CD4-positive, alpha-beta T cell treated with Interleukin-6 for 4 hours (primary cell): ENCODE measurements around the gene BARHL1.
"Not testable (repeated sequence)": the region's sequence is repeated elsewhere in the genome, so short reads cannot be mapped to it uniquely, and the experiment has no call there.

ENCODE experiments used
- DNase-seq: peaks from one replicate; pipeline ENCODE4 v3.0.0-alpha.2; 2020; ENCODE audit warnings: mixed read lengths

Gene BARHL1

DNA sequence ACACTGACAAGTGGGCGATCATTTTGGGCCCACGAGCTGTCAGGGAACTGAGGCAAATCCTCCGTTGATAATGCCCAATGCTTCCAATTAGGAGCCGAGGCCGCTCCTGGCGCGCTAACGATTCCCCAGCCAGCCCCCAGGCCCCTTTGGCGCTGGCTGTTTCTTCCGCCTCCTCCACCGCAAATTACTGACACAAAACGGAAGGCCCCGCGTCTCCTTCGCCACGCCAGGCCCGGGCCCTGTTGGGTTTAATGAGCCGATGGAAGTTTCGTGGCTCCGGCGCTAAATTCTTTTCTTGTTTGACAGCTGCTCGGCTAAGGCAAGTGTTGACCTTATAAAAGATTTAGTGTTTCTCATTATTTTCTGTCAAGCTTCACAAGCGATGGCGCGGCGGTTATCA lies 25.7 kb upstream of the BARHL1 start:
- no peak for DNase-seq

DNA sequence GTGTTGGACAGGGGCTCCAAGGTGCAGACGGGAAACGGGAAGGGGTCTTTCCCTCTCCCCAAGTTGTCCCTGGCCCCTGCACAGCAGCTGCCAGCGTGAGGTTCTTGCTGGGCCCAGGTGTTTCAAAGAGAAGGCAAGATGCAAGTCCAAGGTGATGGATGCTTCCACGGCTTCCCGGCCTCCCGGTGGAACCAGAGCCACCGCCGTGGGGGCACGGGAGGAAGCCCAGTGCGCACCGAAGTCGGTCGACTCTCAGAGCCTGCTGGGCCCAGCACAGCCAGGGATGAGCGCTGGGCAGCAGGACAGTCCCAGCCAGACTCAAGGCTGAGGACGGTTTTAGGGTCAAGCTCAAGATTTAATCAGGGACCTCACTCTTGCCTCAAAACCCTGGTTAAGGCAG lies 25.2 kb upstream of the BARHL1 start:
- no peak for DNase-seq

DNA sequence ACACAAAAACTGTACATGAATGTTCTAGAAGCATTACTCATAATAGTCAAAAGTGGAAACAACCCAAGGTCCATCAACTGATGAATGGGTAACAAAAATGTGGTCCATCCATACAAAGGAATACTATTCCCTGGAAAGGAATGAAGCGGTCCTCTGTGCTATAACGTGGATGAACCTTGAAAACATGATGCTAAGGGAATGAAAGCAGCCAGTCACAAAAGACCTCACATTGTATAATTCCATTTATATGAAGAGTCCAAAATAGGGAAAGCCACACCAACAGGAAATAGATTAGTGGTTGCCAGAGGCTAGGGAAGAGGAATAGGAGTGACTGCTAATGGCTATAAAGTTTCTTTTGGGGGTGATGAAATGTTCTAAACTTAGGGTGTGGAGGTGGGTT lies 22.7 kb upstream of the BARHL1 start:
- no peak for DNase-seq

DNA sequence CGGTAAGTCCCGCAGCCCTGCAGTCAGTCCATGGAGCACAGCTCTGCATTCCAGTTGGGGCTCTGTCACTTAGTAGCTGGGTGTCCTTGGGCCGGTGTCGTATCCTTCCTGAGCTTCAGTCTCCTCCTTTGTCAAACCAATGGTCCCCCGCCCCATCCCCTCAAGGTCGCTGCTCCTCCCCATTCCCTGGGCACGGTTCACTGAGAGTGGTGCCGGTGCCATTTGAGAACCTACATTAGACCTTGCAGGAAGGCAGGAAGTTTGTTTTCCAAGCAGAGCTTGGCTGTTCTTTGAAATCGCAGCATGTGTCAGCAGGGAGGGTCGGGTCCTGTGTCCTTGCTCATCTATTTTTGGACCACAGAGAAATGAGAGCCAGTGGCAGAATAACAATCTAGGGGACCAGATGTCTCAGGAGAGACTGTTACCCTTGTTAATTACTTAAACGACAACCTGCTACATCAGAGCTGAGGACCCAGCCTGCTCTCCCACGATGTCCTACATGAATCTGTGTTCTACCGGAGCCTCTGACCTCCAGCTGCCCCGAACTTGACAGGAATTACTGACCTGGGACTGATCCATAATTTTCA lies 21.7 kb upstream of the BARHL1 start:
- no peak for DNase-seq

GRCh38 chr9:132562306-132562573 lies 20.2 kb upstream of the BARHL1 start:
- DNase-seq, result no peak

GRCh38 chr9:132564526-132564925 lies 17.9 kb upstream of the BARHL1 start:
- DNase-seq, result no peak

DNA sequence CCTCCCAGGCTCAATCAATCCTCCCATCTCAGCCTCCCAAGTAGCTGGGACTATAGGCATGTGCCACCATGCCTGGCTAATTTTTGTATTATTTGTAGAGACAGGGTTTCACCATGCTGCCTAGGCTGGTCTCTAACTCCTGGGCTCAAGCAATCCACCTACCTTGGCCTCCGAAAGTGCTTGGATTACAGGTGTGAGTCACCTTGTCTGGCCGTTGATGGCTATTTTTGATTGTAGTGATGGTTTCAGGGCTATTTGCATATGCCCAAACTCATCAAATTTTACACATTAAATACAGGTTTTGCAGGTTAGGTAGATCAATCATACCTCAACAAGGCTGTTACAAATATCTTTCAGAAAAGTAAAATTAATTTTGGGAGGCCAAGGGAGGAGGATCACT lies 13.6 kb upstream of the BARHL1 start:
- not testable (repeated sequence) for DNase-seq

DNA sequence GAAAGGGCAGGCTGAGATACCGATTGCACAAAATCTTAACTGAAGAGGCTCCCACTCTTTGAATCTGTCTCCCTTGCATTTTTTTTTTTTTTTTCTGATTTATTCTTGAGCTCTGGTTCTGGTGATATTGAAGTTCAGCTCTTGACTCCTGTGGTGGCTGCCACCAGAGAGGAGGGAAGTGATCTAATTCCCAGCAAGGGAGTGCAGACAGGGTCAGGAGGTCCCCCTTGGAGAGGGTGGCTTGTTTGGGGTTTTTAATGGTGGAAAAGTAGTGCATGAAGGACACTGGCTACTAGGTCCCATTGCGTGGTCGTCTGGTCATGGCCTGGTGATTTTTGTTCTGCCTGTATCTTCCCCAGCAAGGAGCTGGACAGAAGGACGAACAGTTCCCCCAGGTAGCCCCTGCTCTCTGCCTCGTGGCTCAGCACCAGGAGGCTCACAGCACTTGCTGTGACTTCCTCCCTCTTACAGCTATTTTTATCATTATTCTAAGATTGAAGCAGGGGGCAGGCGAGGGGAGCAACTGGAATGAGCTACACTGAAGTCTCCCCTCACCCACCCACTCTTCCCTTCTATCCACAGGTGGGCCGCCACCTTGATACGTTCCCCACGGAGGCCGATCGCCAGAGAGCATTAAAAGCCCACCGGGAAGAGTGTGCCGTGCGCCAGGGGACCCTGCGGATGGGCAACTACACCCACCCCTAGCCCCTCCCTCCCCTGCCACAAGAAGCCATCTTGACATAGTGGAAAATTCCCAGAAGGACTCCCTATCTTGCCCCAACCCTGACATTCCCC lies 10.4 kb upstream of the BARHL1 start:
- DNase-seq, result no peak

GRCh38 chr9:132572921-132573320 lies 9.5 kb upstream of the BARHL1 start:
- DNase-seq, result no peak

DNA sequence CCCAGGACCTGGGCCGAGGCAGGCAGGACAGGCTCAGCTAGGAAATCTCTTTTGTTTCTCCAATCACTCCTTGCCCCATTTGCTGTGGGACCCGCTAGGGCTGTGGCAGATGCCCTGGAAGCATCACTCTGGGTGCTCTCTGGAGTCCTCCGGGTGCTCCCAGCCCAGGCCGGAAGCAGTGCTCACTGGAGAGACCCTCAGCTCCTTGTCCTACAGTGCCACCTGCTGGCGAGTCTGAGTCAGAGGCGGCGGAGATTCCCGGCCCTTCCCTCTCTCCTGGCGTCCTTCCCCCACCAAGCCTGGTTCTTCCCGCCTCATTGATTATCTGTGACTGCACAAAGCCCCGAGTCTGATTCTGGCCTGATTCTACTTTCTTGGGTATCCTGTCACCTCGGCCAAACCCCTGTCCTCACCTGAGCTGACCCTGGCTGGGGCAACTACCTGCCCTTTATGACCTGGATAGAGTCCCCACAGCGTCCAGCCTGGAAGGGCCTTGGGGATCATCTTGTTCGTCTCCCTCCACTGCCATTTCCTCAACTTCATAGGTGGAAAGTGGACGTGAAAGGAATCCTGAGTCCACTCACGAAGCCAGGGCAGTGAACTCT lies 7.3 kb upstream of the BARHL1 start:
- peak; percentile 45 for DNase-seq

DNA sequence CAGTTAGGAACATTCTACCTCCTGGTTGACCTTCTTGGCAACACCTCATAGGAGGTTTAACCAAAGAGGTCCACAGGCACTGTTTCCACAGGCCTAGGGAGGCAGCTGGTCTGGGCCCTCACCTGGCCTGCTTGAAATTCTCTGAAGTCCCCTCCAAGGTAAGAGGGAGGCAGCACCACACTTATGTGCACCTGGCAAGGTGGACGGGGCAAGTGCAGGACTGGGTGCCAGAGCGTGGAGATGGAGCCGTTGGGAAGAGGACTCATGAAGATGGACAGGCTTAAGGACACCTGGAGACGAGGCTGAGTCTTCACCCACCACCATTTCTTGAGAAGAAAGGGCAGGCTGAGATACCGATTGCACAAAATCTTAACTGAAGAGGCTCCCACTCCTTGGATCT lies 6.6 kb upstream of the BARHL1 start:
- DNase-seq, result no peak

- no peak for DNase-seq
Measured at GRCh38 chr9:132577119-132577518, 5.3 kb upstream of the BARHL1 start.

DNA sequence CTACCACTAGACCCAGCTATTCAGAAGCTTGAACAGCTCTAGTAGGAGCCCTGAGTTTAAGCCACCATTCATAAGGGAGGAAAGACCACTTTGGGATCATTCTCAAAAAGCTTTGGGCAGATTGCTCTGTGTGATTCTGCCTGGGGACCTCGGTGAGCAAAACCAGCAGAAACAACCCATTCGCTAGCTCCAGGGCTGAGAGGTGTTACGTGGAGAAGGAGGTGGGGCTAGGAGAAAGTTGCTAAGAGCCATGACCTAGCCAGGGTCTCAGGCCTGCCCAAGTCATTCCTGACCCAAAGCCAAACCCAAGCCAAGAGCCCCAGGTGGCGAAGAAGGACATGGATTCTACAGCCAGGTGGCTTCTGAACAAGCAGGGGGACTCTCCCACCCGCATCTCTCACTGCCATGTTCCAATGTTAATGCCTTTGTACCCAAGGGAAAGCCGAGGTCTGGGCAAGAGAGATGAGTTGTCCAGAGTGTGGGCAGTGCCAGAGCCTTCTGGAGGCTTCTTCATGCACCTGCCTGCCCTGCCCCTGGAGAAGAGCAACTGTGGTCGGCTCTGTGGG lies 4.0 kb upstream of the BARHL1 start:
- no peak for DNase-seq

DNA sequence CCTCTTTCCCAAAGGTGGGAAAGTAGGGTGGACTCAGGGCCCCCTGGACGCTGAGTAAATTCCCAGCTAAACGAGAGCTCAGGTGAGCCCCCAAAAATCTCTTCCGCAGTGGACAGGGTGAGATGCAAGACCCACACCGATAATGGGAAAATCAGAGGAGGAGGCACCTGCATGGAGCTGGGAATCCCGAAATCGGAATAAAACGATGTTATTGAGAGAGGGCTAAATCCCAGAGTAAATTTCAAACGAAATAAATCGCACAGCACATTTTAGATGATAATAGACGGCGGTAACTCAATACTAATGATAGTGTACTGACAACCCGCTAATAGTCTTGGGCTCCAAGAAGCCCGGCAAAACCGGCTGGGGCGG lies 3.0 kb upstream of the BARHL1 start:
- DNase-seq, result no peak

GRCh38 chr9:132582786-132583583 lies 579 bp downstream of the BARHL1 start:
- DNase-seq, result no peak

DNA sequence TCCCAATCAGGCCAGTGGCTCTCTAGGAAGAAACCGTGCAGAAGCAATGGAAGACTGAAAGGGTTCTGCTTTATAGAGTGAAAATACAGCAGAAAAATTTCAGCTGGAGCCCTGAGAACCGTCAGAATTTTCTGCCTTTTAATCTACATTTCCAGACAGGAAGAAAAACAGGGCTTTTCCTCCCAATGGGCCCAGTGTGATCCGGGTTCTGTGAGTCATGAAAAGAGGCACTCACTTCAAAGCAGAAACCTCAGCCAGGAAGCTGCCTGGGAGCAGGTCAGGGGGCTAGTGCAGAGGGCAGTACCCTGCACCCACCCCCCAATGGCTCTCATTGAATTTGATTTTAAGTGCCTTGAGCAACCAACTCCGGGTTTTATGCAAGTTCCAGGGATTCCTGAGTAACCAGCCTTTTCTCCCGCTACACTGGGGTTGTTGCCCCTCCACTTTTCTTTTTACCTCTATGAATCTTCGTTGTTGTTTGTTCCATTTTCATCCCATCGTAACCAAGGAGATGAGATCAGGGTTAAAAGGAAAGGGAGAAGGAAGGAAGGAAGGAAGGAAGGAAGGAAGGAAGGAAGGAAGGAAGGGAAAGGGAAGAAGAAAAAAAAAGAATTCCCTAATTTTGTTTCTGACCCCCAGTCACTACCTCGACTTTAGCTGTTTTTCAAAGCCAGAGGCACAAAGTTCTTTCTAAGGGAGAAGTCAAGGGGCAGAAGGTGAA lies 1.3 kb downstream of the BARHL1 start:
- DNase-seq, result no peak

GRCh38 chr9:132584601-132585560 lies 2.5 kb downstream of the BARHL1 start:
- DNase-seq, result no peak

- DNase-seq, result no peak
Measured at GRCh38 chr9:132585954-132586829, 3.8 kb downstream of the BARHL1 start.

DNA sequence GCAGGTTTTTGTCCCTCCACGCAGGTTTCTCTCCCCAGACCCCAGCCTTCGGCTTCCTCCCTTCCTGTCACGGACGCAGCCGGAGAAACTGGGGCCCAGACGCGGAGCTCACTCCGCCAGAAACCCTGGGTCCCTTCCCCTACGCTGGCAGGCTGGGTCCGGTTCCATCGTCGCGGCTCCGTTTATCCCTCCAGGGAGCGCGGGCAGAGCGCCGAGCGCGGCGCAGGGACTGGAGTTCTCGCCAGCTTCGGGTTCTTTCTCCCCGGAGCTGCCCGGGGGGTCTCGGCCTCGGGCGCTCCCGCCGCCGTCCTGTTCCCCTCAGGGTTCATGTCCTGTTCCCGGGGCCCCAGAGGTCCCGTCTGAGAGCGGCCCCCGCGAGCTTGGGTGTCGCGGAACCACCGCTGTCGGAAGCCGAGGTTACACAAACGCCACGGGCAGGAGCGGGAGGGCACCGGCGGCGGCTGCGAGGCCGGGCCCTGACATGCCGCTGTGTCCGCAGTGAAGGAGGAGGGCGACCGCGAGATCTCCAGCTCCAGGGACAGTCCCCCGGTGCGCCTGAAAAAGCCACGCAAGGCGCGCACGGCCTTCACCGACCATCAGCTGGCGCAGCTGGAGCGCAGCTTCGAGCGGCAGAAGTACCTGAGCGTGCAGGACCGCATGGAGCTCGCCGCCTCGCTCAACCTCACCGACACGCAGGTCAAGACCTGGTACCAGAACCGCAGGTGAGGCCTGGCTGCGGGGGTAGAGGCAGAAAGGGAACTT lies 4.6 kb downstream of the BARHL1 start:
- DNase-seq, result no peak

DNA sequence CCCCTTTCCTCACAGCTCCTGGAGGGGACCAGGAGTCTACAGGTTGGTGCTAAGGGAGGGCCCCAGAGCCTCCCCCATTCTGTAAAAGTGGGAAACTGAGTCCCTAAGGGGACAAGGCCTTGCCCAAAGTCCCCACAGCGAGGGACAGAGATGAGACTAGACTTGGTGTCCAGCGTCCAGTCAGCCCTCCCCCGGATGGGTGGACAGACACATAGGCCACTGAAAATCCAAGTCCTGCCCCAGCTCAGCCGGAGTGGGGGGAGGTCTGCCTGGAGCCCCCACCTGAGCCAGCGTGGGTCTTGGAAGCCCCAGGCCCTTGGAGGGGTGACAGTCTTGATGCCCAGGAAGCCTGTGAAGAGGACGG lies 5.2 kb downstream of the BARHL1 start:
- DNase-seq, result no peak
